Measurements from ENCODE around the gene NDE1. TPM values are rescaled to one million over a fixed set of nuclear protein-coding genes. Genes with fewer than 3 reads are reported as not detected.

NDE1 gene
- total and polyA plus RNA-seq, 2 donors (not counting 3 experiments of a cell fraction or from before 2014, with no cell fraction given): 28.0 to 90.2 TPM

DNA sequence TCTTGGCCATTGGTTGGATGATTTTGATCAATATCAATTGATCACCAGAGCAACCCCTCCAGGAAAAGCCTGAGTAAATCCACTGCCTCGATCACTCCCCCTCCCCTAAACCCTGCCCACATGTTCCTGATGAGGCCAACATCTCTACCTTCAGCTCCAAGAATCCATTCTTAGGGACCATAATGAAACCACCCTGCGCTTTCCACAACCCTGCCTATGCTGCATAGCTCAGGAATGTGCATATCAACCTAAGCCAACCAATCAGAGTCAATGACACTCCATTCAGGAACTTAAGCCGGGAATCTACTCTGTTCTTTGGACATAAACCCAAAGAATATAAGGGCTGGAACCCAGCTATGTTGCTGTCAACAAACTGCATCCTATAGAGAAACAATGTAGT is 120.5 kb downstream of the NDE1 start:
- FAIRE-seq: peak; percentile 31

More for the DNA sequence above, 120.5 kb downstream of the NDE1 start:
- no peaks in the 10 kb centered on the region for H3K36me3 ChIP-seq (ENCODE audit: control insufficient read depth in 2 of 2, extremely low read depth in 1 of 2, insufficient read depth in 2 of 2, low read length in 2 of 2)
- no peak for TF ChIP-seq JUN (IDR thresholded peaks at IDR 0.05; ENCODE audit: borderline replicate concordance, insufficient read depth, insufficient read length, low read depth)
- TF ChIP-seq, protein P1, sequence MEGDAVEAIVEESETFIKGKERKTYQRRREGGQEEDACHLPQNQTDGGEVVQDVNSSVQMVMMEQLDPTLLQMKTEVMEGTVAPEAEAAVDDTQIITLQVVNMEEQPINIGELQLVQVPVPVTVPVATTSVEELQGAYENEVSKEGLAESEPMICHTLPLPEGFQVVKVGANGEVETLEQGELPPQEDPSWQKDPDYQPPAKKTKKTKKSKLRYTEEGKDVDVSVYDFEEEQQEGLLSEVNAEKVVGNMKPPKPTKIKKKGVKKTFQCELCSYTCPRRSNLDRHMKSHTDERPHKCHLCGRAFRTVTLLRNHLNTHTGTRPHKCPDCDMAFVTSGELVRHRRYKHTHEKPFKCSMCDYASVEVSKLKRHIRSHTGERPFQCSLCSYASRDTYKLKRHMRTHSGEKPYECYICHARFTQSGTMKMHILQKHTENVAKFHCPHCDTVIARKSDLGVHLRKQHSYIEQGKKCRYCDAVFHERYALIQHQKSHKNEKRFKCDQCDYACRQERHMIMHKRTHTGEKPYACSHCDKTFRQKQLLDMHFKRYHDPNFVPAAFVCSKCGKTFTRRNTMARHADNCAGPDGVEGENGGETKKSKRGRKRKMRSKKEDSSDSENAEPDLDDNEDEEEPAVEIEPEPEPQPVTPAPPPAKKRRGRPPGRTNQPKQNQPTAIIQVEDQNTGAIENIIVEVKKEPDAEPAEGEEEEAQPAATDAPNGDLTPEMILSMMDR (IDR thresholded peaks at IDR 0.05; ENCODE audit: extremely low read depth in 1 of 2, insufficient read depth in 1 of 2, low read depth in 1 of 2, low read length in 2 of 2): no peak
- TF ChIP-seq, protein P2, sequence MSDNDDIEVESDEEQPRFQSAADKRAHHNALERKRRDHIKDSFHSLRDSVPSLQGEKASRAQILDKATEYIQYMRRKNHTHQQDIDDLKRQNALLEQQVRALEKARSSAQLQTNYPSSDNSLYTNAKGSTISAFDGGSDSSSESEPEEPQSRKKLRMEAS (IDR thresholded peaks at IDR 0.05; ENCODE audit: insufficient read depth, insufficient read length): no peak
- TF ChIP-seq FOS (IDR thresholded peaks at IDR 0.05; ENCODE audit: borderline replicate concordance, insufficient read depth, low read length): no peak
- TF ChIP-seq MYC (IDR thresholded peaks at IDR 0.05; ENCODE audit: low read depth, low read length): no peak
- no peak for TF ChIP-seq POLR2A (IDR thresholded peaks at IDR 0.05; ENCODE audit: low read depth, low read length)
- TF ChIP-seq GATA2 (IDR thresholded peaks at IDR 0.05; ENCODE audit: insufficient read depth, insufficient read length, low read depth, low read length): no peak
- no peak for TF ChIP-seq POLR2AphosphoS5 (IDR thresholded peaks at IDR 0.05; ENCODE audit: insufficient read depth, low read depth, low read length)
- no peak for TF ChIP-seq EZH2 (IDR thresholded peaks at IDR 0.05; ENCODE audit: borderline replicate concordance, low read depth, low read length, severe bottlenecking)
- no peaks in the 10 kb centered on the region for H4K20me1 ChIP-seq (replicated peaks; ENCODE audit: control insufficient read depth, extremely low read depth, insufficient read depth, low read length)
- intact Hi-C loops (cut with micrococcal nuclease): no loop called here
- no peaks in the 10 kb centered on the region for H3K79me2 ChIP-seq (ENCODE audit: control insufficient read depth, insufficient read depth, low read length)
- no peak overlapping the region for H2AFZ ChIP-seq (ENCODE audit: low read depth, low read length)
- peaks cover 3% of the 10 kb centered on the region in 2 experiments for H3K27me3 ChIP-seq (ENCODE audit: control insufficient read depth in 2 of 2, insufficient read depth in 2 of 2, low read length in 2 of 2)
- H3K9me1 ChIP-seq (replicated peaks; ENCODE audit: control insufficient read depth, extremely low read depth, insufficient read depth, low read length): no peaks in the 10 kb centered on the region
- BruUV-seq (replicated peaks): no TSS peak
- no peak overlapping the region for H3K9ac ChIP-seq (replicated peaks; ENCODE audit: extremely low read depth, insufficient read depth, low read length)
- dilution Hi-C loops (cut with MboI; ENCODE audit: extremely low pct_ligation_motif_present, low sequenced_read_pairs): no loop called here
- POLR2A ChIA-PET: interaction anchor here (0.5 kb wide), 1 partner anchor 66 kb away, joined by 3 read pairs; no protein-coding TSS in a partner anchor
- no peaks in the 10 kb centered on the region for H3K4me1 ChIP-seq (ENCODE audit: control insufficient read depth, extremely low read depth, insufficient read depth, low read length)
- no peak overlapping the region for H3K4me2 ChIP-seq (ENCODE audit: insufficient read depth, low read length)
- peak; percentile 53 for DNase-seq (ENCODE audit: low read depth, low spot score)
- H3K4me3 ChIP-seq (replicated peaks in 1 of 3; ENCODE audit: insufficient read depth in 1 of 3, low read depth in 1 of 3, low read length in 3 of 3): no peak overlapping the region
- H3K9me3 ChIP-seq (replicated peaks; ENCODE audit: control insufficient read depth, insufficient read depth, low read length): no peaks in the 10 kb centered on the region
- CTCF ChIA-PET: interaction anchor here (1.0 to 2.3 kb wide), 4 partner anchors 15 to 51 kb away, joined by 3 to 23 read pairs (median 3); no protein-coding TSS in a partner anchor
- no peak overlapping the region for H3K27ac ChIP-seq (ENCODE audit: insufficient read depth, low read depth, low read length)

Measured in endothelial cell of umbilical vein (primary cell).